ENCODE results near the gene SLC15A3. TPM values are rescaled to one million over a fixed set of nuclear protein-coding genes. Genes with fewer than 3 reads are reported as not detected.

SLC15A3 gene
- total RNA-seq, 6 donors from 2014 or later: 29.5 to 186 (median 115) TPM

DNA sequence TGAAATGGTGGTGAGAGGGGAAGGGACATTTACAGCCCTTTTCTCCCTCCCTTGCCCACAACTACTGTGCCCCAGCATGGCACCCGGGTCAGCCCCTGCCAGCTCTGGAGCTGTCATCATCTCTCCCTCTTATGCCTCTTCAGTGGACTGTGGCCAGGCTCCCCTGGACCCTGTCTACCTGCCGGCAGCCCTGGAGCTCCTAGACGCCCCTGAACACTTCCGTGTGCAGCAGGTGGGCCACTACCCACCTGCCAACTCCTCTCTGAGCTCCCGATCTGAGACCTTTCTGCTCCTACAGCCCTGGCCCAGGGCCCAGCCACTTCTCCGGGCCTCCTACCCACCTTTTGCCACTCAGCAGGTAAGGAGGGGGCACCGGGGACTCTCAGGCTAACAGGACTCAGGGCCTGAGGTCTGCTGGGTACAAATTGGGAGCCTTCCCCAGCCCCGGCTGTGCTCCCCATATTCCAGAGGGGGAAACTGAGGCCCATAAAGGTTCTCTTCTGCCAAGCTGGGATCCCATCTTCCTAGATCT is 24.8 kb downstream of the SLC15A3 start:
- peaks cover 2 to 10% (median 8%) of the 10 kb centered on the region in 4 donors for H3K27me3 ChIP-seq
- no peak overlapping the region for H3K27ac ChIP-seq
- H3K4me1 ChIP-seq: peaks cover 12 to 25% (median 19%) of the 10 kb centered on the region in 4 donors
- no peak for TF ChIP-seq POLR2A (IDR thresholded peaks at IDR 0.05)
- no peak for TF ChIP-seq POLR2AphosphoS5 (IDR thresholded peaks at IDR 0.05)
- TF ChIP-seq EP300 (IDR thresholded peaks at IDR 0.05): no peak
- TF ChIP-seq, protein P1, sequence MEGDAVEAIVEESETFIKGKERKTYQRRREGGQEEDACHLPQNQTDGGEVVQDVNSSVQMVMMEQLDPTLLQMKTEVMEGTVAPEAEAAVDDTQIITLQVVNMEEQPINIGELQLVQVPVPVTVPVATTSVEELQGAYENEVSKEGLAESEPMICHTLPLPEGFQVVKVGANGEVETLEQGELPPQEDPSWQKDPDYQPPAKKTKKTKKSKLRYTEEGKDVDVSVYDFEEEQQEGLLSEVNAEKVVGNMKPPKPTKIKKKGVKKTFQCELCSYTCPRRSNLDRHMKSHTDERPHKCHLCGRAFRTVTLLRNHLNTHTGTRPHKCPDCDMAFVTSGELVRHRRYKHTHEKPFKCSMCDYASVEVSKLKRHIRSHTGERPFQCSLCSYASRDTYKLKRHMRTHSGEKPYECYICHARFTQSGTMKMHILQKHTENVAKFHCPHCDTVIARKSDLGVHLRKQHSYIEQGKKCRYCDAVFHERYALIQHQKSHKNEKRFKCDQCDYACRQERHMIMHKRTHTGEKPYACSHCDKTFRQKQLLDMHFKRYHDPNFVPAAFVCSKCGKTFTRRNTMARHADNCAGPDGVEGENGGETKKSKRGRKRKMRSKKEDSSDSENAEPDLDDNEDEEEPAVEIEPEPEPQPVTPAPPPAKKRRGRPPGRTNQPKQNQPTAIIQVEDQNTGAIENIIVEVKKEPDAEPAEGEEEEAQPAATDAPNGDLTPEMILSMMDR (IDR thresholded peaks at IDR 0.05): no peak
- no peak overlapping the region for H3K4me3 ChIP-seq
- WGBS, 2 donors: 92 to 95% methylated on average over 4 to 8 of the region's 8 CpGs
- no peaks in the 10 kb centered on the region for H3K9me3 ChIP-seq
- DNase-seq (peak in 1 of 2 donors; percentile 38), ATAC-seq (ENCODE audit: low FRiP score in 2 of 2) (no peak)
- peaks cover under 1 to 14% (median 8%) of the 10 kb centered on the region in 4 donors for H3K36me3 ChIP-seq

DNA sequence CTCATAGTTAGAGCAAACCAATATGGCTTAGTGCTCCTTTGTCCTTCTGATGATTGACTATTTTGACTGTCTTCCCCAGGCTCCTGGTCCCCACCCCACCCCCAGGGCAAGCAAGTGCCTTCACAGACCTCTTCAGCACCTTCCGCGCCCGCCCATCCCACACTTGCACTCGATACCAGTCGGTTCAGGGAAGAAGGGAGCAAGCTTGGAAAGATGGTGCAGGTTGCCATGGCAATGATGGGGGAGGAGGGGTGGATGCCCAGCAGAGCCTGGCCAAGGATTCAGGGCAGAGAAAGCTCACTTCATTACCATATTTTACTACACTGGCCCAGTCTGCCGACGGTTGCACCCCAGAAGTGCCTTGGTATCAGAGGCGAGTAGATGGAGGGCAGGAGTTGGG is 25.5 kb downstream of the SLC15A3 start:
- H3K27ac ChIP-seq: no peak overlapping the region
- DNase-seq (no peak), ATAC-seq (ENCODE audit: low FRiP score in 2 of 2) (no peak)
- no peaks in the 10 kb centered on the region for H3K9me3 ChIP-seq
- H3K4me3 ChIP-seq: no peak overlapping the region
- H3K4me1 ChIP-seq: peaks cover 12 to 25% (median 19%) of the 10 kb centered on the region in 4 donors
- TF ChIP-seq, protein P1 (IDR thresholded peaks at IDR 0.05): no peak
- TF ChIP-seq POLR2A (IDR thresholded peaks at IDR 0.05): no peak
- no peak for TF ChIP-seq POLR2AphosphoS5 (IDR thresholded peaks at IDR 0.05)
- no peak for TF ChIP-seq EP300 (IDR thresholded peaks at IDR 0.05)
- H3K36me3 ChIP-seq: peaks cover 7 to 20% (median 15%) of the 10 kb centered on the region in 4 donors
- 92 to 95% methylated on average over 8 of the region's 8 CpGs for WGBS, 2 donors
- H3K27me3 ChIP-seq: peaks cover 2 to 10% (median 8%) of the 10 kb centered on the region in 4 donors

DNA sequence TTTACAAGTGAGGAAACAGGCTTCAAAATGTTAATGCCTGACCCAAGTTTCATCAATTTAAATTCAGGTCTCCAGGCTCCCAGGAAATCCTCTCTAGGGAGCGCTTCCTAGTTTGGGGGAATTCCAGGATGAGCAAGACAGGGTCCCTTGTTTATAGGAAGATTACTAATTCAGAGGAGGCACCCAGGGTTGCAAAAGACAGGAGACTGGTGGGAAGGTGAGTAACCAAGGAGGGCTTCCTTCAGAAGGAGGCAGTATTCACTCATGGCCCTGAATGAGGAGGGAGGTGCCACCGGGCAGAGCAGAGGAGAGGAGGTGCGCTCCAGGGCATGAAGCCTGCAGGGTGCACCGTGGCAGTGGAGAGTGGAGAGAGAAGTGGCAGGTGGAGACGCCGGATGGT is 26.1 kb downstream of the SLC15A3 start:
- no peaks in the 10 kb centered on the region for H3K9me3 ChIP-seq
- H3K4me3 ChIP-seq: no peak overlapping the region
- H3K36me3 ChIP-seq: peaks cover 13 to 27% (median 21%) of the 10 kb centered on the region in 4 donors
- 59 to 77% methylated on average over 6 of the region's 6 CpGs for WGBS, 2 donors
- TF ChIP-seq POLR2A (IDR thresholded peaks at IDR 0.05) (no peak), POLR2AphosphoS5 (IDR thresholded peaks at IDR 0.05) (no peak), EP300 (IDR thresholded peaks at IDR 0.05) (no peak)
- TF ChIP-seq, protein P1 (IDR thresholded peaks at IDR 0.05): no peak
- H3K27me3 ChIP-seq: peaks cover 2 to 10% (median 8%) of the 10 kb centered on the region in 4 donors
- peaks cover 12 to 25% (median 19%) of the 10 kb centered on the region in 4 donors for H3K4me1 ChIP-seq
- no peak for ATAC-seq (ENCODE audit: low FRiP score in 2 of 2)
- DNase-seq: no peak
- H3K27ac ChIP-seq: no peak overlapping the region

DNA sequence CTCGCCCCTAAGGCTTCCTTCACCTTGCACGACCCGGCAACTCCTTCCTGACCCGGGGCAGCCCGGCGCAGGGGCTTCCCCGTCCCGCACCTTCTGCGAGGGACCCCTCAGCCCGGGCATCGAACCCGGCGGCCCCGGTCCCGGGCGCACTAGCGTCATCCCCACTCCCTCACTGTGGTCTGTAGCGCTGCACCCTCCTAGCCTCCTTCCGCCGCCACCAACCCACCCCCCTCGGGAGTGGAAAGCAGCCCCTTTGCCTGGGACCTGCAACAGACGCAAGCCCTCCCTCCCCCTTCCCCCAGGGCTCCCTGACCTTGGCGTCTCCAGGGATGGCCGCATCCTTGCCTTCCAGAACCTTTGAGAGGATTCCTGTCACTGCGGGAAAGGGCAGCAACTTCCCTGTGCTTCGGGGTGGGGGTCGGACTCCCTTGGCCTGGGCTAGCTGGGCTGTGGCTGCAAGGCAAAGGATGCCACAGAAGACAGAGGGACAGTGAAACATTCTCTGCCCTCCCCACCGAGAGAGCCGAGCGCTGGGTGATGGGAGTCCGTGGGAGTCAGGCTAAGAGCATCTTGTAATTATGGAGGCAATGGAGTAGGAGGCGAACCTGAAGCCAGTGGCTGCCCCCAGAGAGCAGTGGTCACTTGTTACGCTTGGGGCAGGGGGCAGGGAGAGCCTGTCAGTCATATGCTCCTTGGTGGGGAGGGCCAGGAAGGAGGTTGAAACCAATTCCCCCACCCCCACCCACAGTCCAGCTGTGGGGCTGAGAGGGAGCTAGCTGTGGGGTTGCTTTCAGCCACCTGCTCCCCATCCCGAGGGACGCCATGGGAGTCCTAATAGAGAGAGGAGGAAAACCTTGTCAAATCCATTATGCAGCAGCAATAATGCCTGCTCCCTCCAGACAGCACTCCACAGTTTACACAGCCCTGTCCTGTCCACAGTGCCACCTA is 26.8 kb downstream of the SLC15A3 start:
- no peaks in the 10 kb centered on the region for H3K9me3 ChIP-seq
- DNase-seq (no peak), ATAC-seq (ENCODE audit: low FRiP score in 2 of 2) (peak in 1 of 2 donors; percentile 4)
- peak overlapping the region; percentile 33 to 81 (median 72) for H3K4me3 ChIP-seq
- TF ChIP-seq, protein P1 (IDR thresholded peaks at IDR 0.05): no peak
- no peak for TF ChIP-seq POLR2AphosphoS5 (IDR thresholded peaks at IDR 0.05)
- TF ChIP-seq EP300 (IDR thresholded peaks at IDR 0.05): no peak
- TF ChIP-seq POLR2A (IDR thresholded peaks at IDR 0.05): no peak
- peaks cover 2 to 10% (median 8%) of the 10 kb centered on the region in 4 donors for H3K27me3 ChIP-seq
- H3K27ac ChIP-seq: peak overlapping the region in 1 of 4 donors; percentile 74
- 6 to 12% methylated on average over 8 to 32 of the region's 35 CpGs for WGBS, 2 donors
- H3K4me1 ChIP-seq: peaks cover 12 to 25% (median 19%) of the 10 kb centered on the region in 4 donors
- H3K36me3 ChIP-seq: peaks cover 17 to 34% (median 27%) of the 10 kb centered on the region in 4 donors
